Heart right ventricle (tissue), 16 donors: Measurements from ENCODE around the gene CACNA1B. TPM values are rescaled to one million over a fixed set of nuclear protein-coding genes. Genes with fewer than 3 reads are reported as not detected.

Source experiments
- ATAC-seq, 8 donors: fragments of 200-7000 bp; cut with Tn5 transposase; one replicate each; pipeline ENCODE4 v1.9.1; 2020; ENCODE audit warnings: mild to moderate bottlenecking in 8 of 8, moderate library complexity in 8 of 8, moderate number of reproducible peaks in 1 of 8
- DNase-seq, 2 donors: peaks; one replicate each; pipeline ENCODE4 v3.0.0-alpha.2; 2020
- H3K27ac ChIP-seq, 10 donors: fragments of 200-600 bp; sonication (generic) in 2 of 10; one replicate each; pipeline versions ENCODE4 v1.5.0 to v1.8.0; 2020 to 2022; ENCODE audit warnings: mild to moderate bottlenecking in 3 of 10
- H3K27me3 ChIP-seq, 7 donors: fragments of 200-600 bp; one replicate each; pipeline ENCODE4 v1.8.0; 2021 to 2022; ENCODE audit warnings: mild to moderate bottlenecking in 2 of 7
- H3K36me3 ChIP-seq, 9 donors: fragments of 200-600 bp; sonication (generic) in 1 of 9; one replicate each; pipeline versions ENCODE4 v1.5.0 to v1.8.0; 2020 to 2022; ENCODE audit warnings: mild to moderate bottlenecking in 2 of 9
- H3K4me1 ChIP-seq, 9 donors: fragments of 200-600 bp; sonication (generic) in 1 of 9; one replicate each; pipeline versions ENCODE4 v1.5.0 to v1.8.0; 2020 to 2022; ENCODE audit warnings: mild to moderate bottlenecking in 4 of 9
- H3K4me3 ChIP-seq, 10 donors: fragments of 200-600 bp; sonication (generic) in 2 of 10; one replicate each; pipeline versions ENCODE4 v1.5.0 to v1.8.0; 2020 to 2022; ENCODE audit warnings: mild to moderate bottlenecking in 7 of 10, moderate library complexity in 2 of 10
- H3K9me3 ChIP-seq, 11 donors: fragments of 200-600 bp in 10 of 11; sonication (generic) in 2 of 11; one replicate each; pipeline versions ENCODE4 v1.5.0 to v1.8.0; 2013 to 2022; ENCODE audit warnings: mild to moderate bottlenecking in 2 of 11, control low read depth in 1 of 11, moderate library complexity in 1 of 11
- CTCF ChIP-seq, 9 donors: fragments of 200-600 bp; sonication (generic) in 2 of 9; IDR thresholded peaks; one replicate each; pipeline versions ENCODE4 v1.5.0 to v1.8.0; 2021 to 2022; ENCODE audit warnings: antibody characterized with exemption in 9 of 9, mild to moderate bottlenecking in 5 of 9, moderate library complexity in 1 of 9
- whole genome bisulfite sequencing, 2 donors: extraction: QIAGEN DNeasy Blood & Tissue Kit; methylation state at CpG; one replicate each; pipeline ENCODE4 v1.1.7; 2013; ENCODE audit warnings: inconsistent platforms in 1 of 2; 5-methylcytosine and 5-hydroxymethylcytosine counted together
- intact Hi-C, 10 donors: fragments of 100-400 bp; cut with DNase I; formaldehyde crosslinking; loops; one replicate each; pipeline versions ENCODE4 v1.11.1 to v1.14.2; 2022
- polyA plus RNA-seq, 2 donors: library from polyadenylated mRNA; stranded (reverse); fragments of 200-250 nt; gene quantifications; one replicate each; pipeline ENCODE4 v1.2.3, GENCODE V29; 2013
- total RNA-seq, 10 donors: library from RNA; stranded (reverse); fragmentation: NEBNext Ultra II Directional in 3 of 10; extraction: Animal tissue kit (Norgen Biotek cat#: 25700) in 3 of 10; gene quantifications; one replicate each; pipeline versions ENCODE4 v1.2.1 to v1.2.4, GENCODE V29; 2021 to 2023
- donor health status: Arrhythmogenic right ventricular cardiomyopathy.
- donor health status: ischemic (EF 13 %, LVEDD 7.1; RV severe dilation, severe dysfunction).
- donor health status: healthy with polysubstance abuse.
- donor health status: DM: no; HTN: yes; CAD: no.
- donor health status: DM: no; HTN: no; CAD: no.
- donor health status: ischemic (EF 25% LVEDD 6.9; RV normal size, moderate dysfunction).
- donor health status: ischemic (EF 25% LVEDD 5.7; RV mildly dilated, moderate dysfunction).
- donor health status: healthy.
- donor health status: DM: yes; HTN: yes; CAD: no.
- donor health status: Ischemic cardiomyopathy.
- donor health status: ischemic (EF 35%, LVEDD 5.7; RV mildly dilated, moderate dysfunction).
- donor health status: nonischemic (EF 11% LVEDD 7.7; RV severe dilation, severe dysfunction).
- donor health status: DM: yes; HTN: yes; CAD: no.
- donor health status: PGD.
- donor health status: ischemic (EF 29% LVEDD 5.4; RV normal size, mild dysfunction).
- donor health status: nonischemic (EF 23%, LVEDD 6.1; RV moderate dilation, normal function).

The CACNA1B gene
- total and polyA plus RNA-seq, 12 donors, result under 0.01 to 0.66 (median 0.15) TPM; not detected in 1

DNA sequence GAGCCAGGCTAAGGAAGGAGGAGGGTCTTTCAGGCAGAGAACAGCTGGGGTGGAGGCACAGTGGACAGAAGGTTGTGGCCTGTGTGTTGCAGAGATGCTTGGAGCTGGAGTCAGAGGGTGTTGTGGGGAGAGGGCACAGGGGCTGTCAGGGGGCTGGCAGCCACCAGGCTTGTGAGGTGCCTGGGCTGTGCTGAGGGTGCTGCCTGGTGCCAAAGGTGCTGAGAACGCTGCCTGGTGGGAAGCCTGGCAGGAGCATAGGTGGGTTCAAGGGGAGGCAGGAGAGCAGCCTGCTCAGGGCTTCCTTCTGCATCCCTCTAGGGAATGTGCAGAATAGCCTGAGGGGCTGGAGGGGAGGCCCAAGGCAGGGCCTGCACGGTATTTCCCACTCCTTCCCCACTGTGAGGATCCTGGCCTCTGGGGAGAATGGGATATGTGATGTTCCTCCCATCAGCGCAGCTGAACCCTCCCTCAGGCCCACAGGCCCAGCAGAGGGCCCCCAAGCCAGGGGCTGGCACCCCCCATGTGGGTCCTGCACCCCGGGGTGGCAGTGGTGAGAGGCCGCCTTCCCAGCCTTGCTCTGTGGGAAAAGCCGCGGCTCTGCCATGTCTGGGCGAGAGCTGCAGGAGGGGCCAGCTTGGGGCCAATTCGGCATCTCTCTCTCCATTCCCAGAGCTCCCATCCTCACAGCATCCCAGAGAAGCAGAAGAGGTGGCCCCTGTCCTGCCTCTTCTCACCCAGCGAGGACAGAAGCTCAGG lies 76.3 kb downstream of the CACNA1B start:
- intact Hi-C loops, result no loop called here
- peaks cover 0 to 9% (median 0%) of the 10 kb centered on the region in 9 donors for H3K4me1 ChIP-seq
- no peak for TF ChIP-seq CTCF (IDR thresholded peaks at IDR 0.05)
- WGBS, 2 donors, result 83 to 85% methylated on average over 10 of the region's 10 CpGs
- H3K9me3 ChIP-seq, result no peaks in the 10 kb centered on the region
- H3K4me3 ChIP-seq, result no peak overlapping the region
- ATAC-seq (no peak), DNase-seq (no peak)
- no peak overlapping the region for H3K27ac ChIP-seq
- H3K27me3 ChIP-seq, result peaks cover 0 to 14% (median 0%) of the 10 kb centered on the region in 7 donors
- no peaks in the 10 kb centered on the region for H3K36me3 ChIP-seq

GRCh38 chr9:137955224-137955570 lies 77.6 kb downstream of the CACNA1B start:
- intact Hi-C loops, result no loop called here
- Histone ChIP-seq H3K27ac (no peak overlapping the region), H3K36me3 (no peaks in the 10 kb centered on the region), H3K4me1 (peaks cover 0 to 9% (median 0%) of the 10 kb centered on the region in 9 donors), H3K9me3 (no peaks in the 10 kb centered on the region), H3K27me3 (peaks cover 0 to 14% (median 0%) of the 10 kb centered on the region in 7 donors), H3K4me3 (no peak overlapping the region)
- DNase-seq (no peak), ATAC-seq (no peak)
- 57 to 76% methylated on average over 5 of the region's 5 CpGs for WGBS, 2 donors
- TF ChIP-seq CTCF (IDR thresholded peaks at IDR 0.05), result no peak

GRCh38 chr9:137955586-137955985 lies 78.0 kb downstream of the CACNA1B start:
- DNase-seq, result no peak
- no peak for TF ChIP-seq CTCF (IDR thresholded peaks at IDR 0.05)

DNA sequence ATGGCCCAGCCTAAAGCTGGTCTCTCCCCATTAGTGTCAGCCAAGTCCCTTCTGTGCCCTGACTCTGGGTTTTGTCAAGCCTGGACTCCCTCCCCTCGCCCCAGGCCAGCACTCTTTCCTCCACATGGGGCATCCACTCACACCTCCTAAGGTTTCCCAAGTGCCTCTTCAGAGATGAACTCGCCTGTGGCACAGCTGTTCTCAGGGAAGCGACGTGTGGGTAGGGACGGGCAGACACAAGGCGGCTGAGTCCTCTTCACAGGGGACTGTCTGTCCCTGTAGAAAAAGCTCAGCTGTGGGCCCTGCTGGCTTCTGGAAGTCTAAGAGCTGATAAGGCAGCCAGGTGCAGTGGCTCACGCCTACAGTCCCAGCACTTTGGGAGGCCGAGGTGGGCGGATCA lies 78.5 kb downstream of the CACNA1B start:
- DNase-seq (no peak), ATAC-seq (no peak)
- H3K9me3 ChIP-seq, result no peaks in the 10 kb centered on the region
- H3K27me3 ChIP-seq, result peaks cover 0 to 9% (median 0%) of the 10 kb centered on the region in 7 donors
- 77 to 85% methylated on average over 9 of the region's 9 CpGs for WGBS, 2 donors
- intact Hi-C loops, result no loop called here
- no peaks in the 10 kb centered on the region for H3K36me3 ChIP-seq
- no peak for TF ChIP-seq CTCF (IDR thresholded peaks at IDR 0.05)
- H3K4me3 ChIP-seq, result no peak overlapping the region
- no peak overlapping the region for H3K27ac ChIP-seq
- H3K4me1 ChIP-seq, result peaks cover 0 to 9% (median 0%) of the 10 kb centered on the region in 9 donors

More at GRCh38 chr9:137955586-137955985, 78.0 kb downstream of the CACNA1B start:
- Histone ChIP-seq H3K27me3 (peaks cover 0 to 13% (median 0%) of the 10 kb centered on the region in 7 donors), H3K27ac (no peak overlapping the region), H3K4me1 (peaks cover 0 to 9% (median 0%) of the 10 kb centered on the region in 9 donors), H3K4me3 (no peak overlapping the region), H3K9me3 (no peaks in the 10 kb centered on the region), H3K36me3 (no peaks in the 10 kb centered on the region)
- no peak for ATAC-seq
- 91 to 94% methylated on average over 14 of the region's 14 CpGs for WGBS, 2 donors
- intact Hi-C loops, result no loop called here
